ENCODE results near the gene SFT2D3.

SFT2D3 gene

GRCh38 chr2:127658146-127658545 lies 43.2 kb upstream of the SFT2D3 start:
- Histone ChIP-seq H3K4me1 (ENCODE audit: control insufficient read depth, insufficient read depth, low read length, poor library complexity, severe bottlenecking) (peaks cover 16% of the 10 kb centered on the region), H3K36me3 (ENCODE audit: control insufficient read depth, insufficient read depth, low read length) (peaks cover 5% of the 10 kb centered on the region), H3K9me3 (ENCODE audit: control insufficient read depth, low read length) (no peaks in the 10 kb centered on the region), H3K4me3 (ENCODE audit: extremely low read depth, insufficient read depth, low read length, poor library complexity, severe bottlenecking) (no peak overlapping the region), H3K27ac (ENCODE audit: low read depth, low read length, severe bottlenecking) (no peak overlapping the region)
- WGBS, 2 experiments (ENCODE audit: insufficient coverage in 2 of 2), result 100% methylated on average over 1 to 3 of the region's 6 CpGs

DNA sequence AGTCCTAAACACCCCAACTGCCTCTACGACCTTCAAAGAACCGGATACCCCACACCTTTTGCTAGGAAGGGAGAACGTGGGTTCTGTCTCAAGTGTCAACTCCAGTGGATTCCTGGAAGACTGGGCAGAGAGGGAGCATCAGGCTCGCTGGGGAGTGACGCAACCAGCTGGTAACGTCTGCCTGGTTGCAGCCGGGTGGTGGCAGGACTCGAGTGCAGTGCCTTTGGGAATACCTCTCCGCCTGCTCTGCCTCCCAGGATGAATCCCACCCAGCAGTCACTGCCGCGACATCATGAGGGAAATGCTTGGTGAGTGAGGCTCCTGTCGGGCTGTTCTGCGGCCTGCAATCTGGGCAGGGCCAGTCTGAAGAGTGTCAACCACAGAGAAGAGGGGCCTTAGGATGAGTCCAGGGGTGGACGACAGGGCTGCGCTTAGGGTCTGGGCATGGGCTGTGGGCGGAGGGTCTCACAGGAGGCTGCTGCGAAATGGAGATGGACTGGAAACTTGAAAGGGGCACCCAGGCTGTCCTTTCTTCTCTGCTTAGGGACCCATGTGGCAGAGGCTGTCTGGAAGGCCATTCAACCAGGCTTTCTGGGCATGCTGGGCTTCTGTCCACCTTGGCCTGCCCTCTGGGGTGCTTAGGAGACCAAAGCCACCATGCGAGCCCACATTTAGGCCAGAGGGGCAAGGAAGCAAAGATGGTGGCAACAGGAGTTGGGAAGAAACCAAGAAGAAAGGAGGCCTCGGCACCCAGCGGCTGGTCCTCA lies 42.5 kb upstream of the SFT2D3 start:
- H3K9me3 ChIP-seq (ENCODE audit: control insufficient read depth, low read length), result no peaks in the 10 kb centered on the region
- H3K4me3 ChIP-seq (ENCODE audit: extremely low read depth, insufficient read depth, low read length, poor library complexity, severe bottlenecking), result no peak overlapping the region
- 91 to 95% methylated on average over 18 to 20 of the region's 20 CpGs for WGBS, 2 experiments (ENCODE audit: insufficient coverage in 2 of 2)
- peaks cover 5% of the 10 kb centered on the region for H3K36me3 ChIP-seq (ENCODE audit: control insufficient read depth, insufficient read depth, low read length)
- peaks cover 20% of the 10 kb centered on the region for H3K4me1 ChIP-seq (ENCODE audit: control insufficient read depth, insufficient read depth, low read length, poor library complexity, severe bottlenecking)
- H3K27ac ChIP-seq (ENCODE audit: low read depth, low read length, severe bottlenecking), result no peak overlapping the region

DNA sequence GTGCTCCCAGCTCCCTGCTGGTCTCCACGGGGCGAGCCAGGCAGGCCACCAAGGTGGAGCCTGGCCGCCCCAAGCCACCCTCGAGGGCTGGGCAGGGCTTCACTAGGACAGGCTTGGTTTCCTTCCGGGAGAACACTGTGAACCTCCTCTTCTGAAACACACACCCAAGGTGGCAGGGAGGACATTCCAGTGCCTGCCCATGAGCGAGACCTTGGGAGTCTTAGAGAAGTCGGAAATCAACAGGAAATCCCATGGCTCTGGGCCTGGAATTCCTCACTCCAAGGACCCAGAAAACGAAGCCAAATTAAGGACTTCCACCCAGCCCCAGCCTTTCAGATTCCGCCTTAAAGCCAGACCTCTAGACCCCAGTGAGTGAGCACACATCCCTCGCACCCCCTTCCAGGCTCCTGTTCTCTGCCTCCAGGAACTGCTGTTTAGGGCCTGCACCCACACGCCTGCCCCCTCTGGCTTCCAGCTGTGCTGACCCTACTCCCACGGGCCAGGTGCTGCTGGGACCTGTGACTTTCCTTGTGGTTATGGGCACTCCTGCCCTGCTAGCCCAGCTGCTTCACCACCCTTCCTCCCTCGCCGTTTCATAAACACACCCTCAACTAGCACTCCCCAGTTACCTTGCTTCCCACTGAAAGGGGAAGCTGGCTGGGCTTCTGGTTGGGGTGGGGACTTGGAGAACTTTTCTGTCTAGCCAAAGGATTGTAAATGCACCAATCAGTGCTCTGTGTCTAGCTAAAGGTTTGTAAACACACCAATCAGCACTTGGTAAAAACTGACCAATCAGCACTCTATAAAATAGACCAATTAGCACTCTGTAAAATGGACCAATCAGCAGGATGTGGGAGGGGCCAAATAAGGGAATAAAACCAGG lies 41.6 kb upstream of the SFT2D3 start:
- Histone ChIP-seq H3K4me1 (ENCODE audit: control insufficient read depth, insufficient read depth, low read length, poor library complexity, severe bottlenecking) (peaks cover 25% of the 10 kb centered on the region), H3K36me3 (ENCODE audit: control insufficient read depth, insufficient read depth, low read length) (peaks cover 5% of the 10 kb centered on the region), H3K27ac (ENCODE audit: low read depth, low read length, severe bottlenecking) (no peak overlapping the region), H3K9me3 (ENCODE audit: control insufficient read depth, low read length) (no peaks in the 10 kb centered on the region), H3K4me3 (ENCODE audit: extremely low read depth, insufficient read depth, low read length, poor library complexity, severe bottlenecking) (no peak overlapping the region)
- 95 to 96% methylated on average over 10 to 11 of the region's 14 CpGs for WGBS, 2 experiments (ENCODE audit: insufficient coverage in 2 of 2)

- H3K36me3 ChIP-seq (ENCODE audit: control insufficient read depth, insufficient read depth, low read length), result peaks cover 5% of the 10 kb centered on the region
- peaks cover 27% of the 10 kb centered on the region for H3K4me1 ChIP-seq (ENCODE audit: control insufficient read depth, insufficient read depth, low read length, poor library complexity, severe bottlenecking)
- no peaks in the 10 kb centered on the region for H3K9me3 ChIP-seq (ENCODE audit: control insufficient read depth, low read length)
- 96 to 97% methylated on average over 9 to 10 of the region's 10 CpGs for WGBS, 2 experiments (ENCODE audit: insufficient coverage in 2 of 2)
- H3K4me3 ChIP-seq (ENCODE audit: extremely low read depth, insufficient read depth, low read length, poor library complexity, severe bottlenecking), result no peak overlapping the region
- H3K27ac ChIP-seq (ENCODE audit: low read depth, low read length, severe bottlenecking), result no peak overlapping the region
Measured at GRCh38 chr2:127660291-127660578, 41.1 kb upstream of the SFT2D3 start.

GRCh38 chr2:127661072-127661649 lies 40.1 kb upstream of the SFT2D3 start:
- WGBS, 2 experiments (ENCODE audit: insufficient coverage in 2 of 2), result 88 to 94% methylated on average over 14 of the region's 14 CpGs
- H3K27ac ChIP-seq (ENCODE audit: low read depth, low read length, severe bottlenecking), result peak overlapping the region; percentile 64

DNA sequence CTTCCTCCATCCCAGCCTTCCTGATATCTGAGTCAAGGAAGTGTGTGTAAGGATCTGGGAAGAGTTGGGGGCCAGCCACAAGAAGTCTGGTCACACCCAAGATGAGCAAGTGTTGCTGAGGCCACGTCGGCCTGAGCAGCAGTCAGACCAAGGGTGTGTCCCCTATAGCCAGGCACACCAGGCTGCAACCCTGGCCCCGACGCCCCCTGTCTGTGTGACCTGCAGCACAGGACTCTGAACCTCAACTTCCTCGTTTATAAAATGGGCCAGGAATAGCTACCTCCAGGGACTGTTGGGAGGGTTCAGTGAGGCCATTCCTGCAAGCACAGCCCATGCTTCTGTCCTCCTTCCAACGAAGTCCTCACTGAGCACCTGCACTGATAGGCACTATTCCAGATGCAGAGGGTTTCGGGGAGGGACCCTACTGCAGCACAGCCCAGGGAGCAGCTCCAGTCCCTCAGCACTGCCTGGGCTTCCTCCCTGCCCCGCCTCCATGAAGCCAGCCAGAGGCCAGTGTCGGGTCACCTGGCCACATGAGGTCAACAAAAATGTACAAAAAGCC lies 39.3 kb upstream of the SFT2D3 start:
- Histone ChIP-seq H3K9me3 (ENCODE audit: control insufficient read depth, low read length) (no peaks in the 10 kb centered on the region), H3K4me3 (ENCODE audit: extremely low read depth, insufficient read depth, low read length, poor library complexity, severe bottlenecking) (no peak overlapping the region), H3K27ac (ENCODE audit: low read depth, low read length, severe bottlenecking) (peak overlapping the region; percentile 62), H3K36me3 (ENCODE audit: control insufficient read depth, insufficient read depth, low read length) (peaks cover 5% of the 10 kb centered on the region), H3K4me1 (ENCODE audit: control insufficient read depth, insufficient read depth, low read length, poor library complexity, severe bottlenecking) (peaks cover 27% of the 10 kb centered on the region)
- 86 to 89% methylated on average over 9 of the region's 9 CpGs for WGBS, 2 experiments (ENCODE audit: insufficient coverage in 2 of 2)

More at GRCh38 chr2:127661072-127661649, 40.1 kb upstream of the SFT2D3 start:
- no peak overlapping the region for H3K4me3 ChIP-seq (ENCODE audit: extremely low read depth, insufficient read depth, low read length, poor library complexity, severe bottlenecking)
- H3K36me3 ChIP-seq (ENCODE audit: control insufficient read depth, insufficient read depth, low read length), result peaks cover 5% of the 10 kb centered on the region
- H3K9me3 ChIP-seq (ENCODE audit: control insufficient read depth, low read length), result no peaks in the 10 kb centered on the region
- H3K4me1 ChIP-seq (ENCODE audit: control insufficient read depth, insufficient read depth, low read length, poor library complexity, severe bottlenecking), result peaks cover 27% of the 10 kb centered on the region

DNA sequence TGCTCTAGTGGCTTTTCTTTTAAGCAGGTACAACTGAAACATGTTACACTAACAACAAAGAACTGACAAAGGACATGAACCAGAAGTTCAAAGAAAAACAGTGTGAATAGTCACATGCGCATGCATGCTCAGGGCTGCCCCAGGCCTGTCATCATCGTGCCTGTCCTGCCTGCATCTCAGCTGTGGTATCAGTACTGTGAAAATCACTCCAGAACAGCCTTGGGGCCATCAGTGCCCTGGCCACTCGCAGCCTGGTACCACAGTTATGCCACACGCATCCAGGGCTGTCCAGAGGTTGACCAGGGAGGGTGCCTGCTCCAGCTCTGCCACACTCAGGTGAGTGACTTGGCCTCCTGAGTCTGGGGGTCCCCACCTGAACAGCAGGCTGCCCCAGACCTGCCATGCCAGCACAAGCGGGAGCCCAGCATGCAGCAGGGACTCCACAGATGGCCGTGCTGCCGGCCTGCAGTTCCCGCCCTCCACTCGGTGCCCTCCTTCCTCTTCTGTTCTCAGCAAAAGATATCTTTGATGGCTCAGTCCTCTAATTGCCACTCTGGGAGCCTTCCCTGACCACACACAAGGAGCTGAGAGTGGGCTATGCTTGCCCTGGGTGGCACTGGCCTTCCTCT lies 38.2 kb upstream of the SFT2D3 start:
- H3K27ac ChIP-seq (ENCODE audit: low read depth, low read length, severe bottlenecking), result no peak overlapping the region
- H3K4me3 ChIP-seq (ENCODE audit: extremely low read depth, insufficient read depth, low read length, poor library complexity, severe bottlenecking), result no peak overlapping the region
- WGBS, 2 experiments (ENCODE audit: insufficient coverage in 2 of 2), result 74 to 81% methylated on average over 9 of the region's 9 CpGs
- H3K4me1 ChIP-seq (ENCODE audit: control insufficient read depth, insufficient read depth, low read length, poor library complexity, severe bottlenecking), result peaks cover 27% of the 10 kb centered on the region
- no peaks in the 10 kb centered on the region for H3K9me3 ChIP-seq (ENCODE audit: control insufficient read depth, low read length)
- peaks cover 5% of the 10 kb centered on the region for H3K36me3 ChIP-seq (ENCODE audit: control insufficient read depth, insufficient read depth, low read length)

GRCh38 chr2:127663566-127664064 lies 37.7 kb upstream of the SFT2D3 start:
- peaks cover 27% of the 10 kb centered on the region for H3K4me1 ChIP-seq (ENCODE audit: control insufficient read depth, insufficient read depth, low read length, poor library complexity, severe bottlenecking)
- peaks cover 5% of the 10 kb centered on the region for H3K36me3 ChIP-seq (ENCODE audit: control insufficient read depth, insufficient read depth, low read length)
- no peak overlapping the region for H3K27ac ChIP-seq (ENCODE audit: low read depth, low read length, severe bottlenecking)
- H3K9me3 ChIP-seq (ENCODE audit: control insufficient read depth, low read length), result no peaks in the 10 kb centered on the region
- no peak overlapping the region for H3K4me3 ChIP-seq (ENCODE audit: extremely low read depth, insufficient read depth, low read length, poor library complexity, severe bottlenecking)
- WGBS, 2 experiments (ENCODE audit: insufficient coverage in 2 of 2), result 85 to 94% methylated on average over 5 of the region's 6 CpGs

DNA sequence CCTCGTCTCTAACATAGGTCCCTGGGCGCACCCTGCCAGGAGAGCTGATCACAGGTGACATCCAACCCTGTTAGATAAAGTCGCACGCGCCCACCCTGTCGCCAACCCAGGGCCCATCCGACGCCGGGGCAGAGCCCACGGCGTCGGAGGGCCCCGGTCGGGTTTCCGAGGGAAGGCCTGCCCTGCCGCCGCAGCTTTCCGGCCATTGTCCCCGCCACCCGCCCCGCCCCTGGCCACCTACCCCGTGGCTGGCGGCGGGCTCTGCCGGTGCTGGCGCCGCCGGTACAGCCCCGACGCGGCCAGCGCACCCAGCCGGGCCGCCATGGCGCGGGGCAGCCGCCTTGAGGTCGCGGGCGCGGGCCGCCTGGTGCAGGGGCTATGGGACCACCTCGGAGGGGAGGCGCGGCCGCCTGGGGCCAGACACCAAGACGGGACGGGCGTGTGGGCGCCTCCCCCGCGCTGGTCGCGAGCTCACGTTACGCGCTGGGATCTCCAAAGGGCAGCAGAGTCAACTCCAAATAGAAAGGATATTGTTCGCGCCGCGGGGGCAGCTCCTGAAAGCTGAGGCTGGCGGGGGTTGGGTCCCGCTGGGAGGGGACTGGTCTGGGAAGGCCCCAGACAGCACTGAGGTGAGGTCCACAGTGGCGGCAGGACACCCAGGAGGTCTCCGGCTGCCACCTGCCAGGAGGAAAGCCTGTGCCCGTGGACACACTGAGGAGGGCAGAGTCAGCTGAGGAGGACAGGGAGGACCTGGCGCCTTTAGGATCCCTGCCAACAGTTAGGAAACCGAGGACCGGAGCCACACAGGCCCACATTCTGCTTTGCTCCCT lies 37.0 kb upstream of the SFT2D3 start:
- Histone ChIP-seq H3K36me3 (ENCODE audit: control insufficient read depth, insufficient read depth, low read length) (peaks cover 5% of the 10 kb centered on the region), H3K4me1 (ENCODE audit: control insufficient read depth, insufficient read depth, low read length, poor library complexity, severe bottlenecking) (peaks cover 22% of the 10 kb centered on the region), H3K4me3 (ENCODE audit: extremely low read depth, insufficient read depth, low read length, poor library complexity, severe bottlenecking) (peak overlapping the region; percentile 16), H3K27ac (ENCODE audit: low read depth, low read length, severe bottlenecking) (no peak overlapping the region), H3K9me3 (ENCODE audit: control insufficient read depth, low read length) (no peaks in the 10 kb centered on the region)
- 23 to 26% methylated on average over 43 to 57 of the region's 69 CpGs for WGBS, 2 experiments (ENCODE audit: insufficient coverage in 2 of 2)

Measured in mesodermal cell (in vitro differentiated cells).